ENCODE measurements around the gene MPPED1. TPM values are rescaled to one million over a fixed set of nuclear protein-coding genes. Genes with fewer than 3 reads are reported as not detected.

Gene MPPED1
- total and polyA plus RNA-seq, 2 donors (not counting 1 experiment from before 2014, with no cell fraction given) = 0.13 TPM; not detected in 1

DNA sequence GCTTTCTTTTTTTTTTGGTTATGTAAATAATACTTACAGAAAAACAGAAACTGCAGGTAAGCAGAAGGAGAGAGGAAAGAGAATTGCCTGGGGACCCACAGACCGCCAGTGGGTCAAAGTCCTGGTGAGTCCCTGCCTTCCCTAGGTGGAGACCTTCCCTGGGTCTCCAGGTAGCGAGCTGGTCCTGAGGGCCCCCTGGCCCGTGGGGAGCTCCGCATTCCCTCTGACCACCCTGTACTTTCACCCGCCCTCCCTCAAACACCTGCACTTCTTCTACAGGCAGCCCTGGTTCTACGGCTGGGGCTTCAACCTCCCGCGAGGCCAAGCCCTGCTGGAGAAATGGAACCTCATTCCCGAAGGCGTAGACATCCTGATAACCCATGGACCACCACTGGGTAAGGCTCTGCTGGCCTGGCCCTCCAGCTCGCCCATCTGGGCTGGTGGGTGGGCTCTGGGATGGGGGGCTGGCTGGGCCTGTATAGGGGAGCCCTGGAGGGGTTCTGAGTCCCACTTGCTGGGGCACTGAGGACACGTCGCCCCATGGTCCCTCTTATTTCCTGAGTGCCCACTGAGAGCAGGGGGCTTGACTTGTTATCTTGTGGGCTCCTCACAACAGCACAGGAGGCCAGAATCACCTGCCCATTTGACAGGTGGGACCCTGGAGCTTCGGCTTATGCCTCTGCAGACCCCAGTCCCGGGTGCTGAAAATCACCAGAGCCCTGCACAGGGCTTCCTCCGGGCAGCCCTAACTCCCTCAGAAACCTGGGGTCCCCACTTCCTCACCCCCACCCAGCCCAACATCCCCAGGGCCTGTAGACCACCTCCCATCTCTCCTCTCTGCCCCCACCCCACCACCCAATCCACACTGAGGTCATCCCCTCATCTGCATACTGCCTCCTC is 86.4 kb downstream of the MPPED1 start:
- no peak overlapping the region for H3K4me3 Mint-ChIP-seq
- no peaks in the 10 kb centered on the region for H3K4me1 ChIP-seq (ENCODE audit: control insufficient read depth in 2 of 2, insufficient read depth in 2 of 2, low read length in 2 of 2)
- no peak overlapping the region for H3K27ac Mint-ChIP-seq
- peaks cover 0 to 13% (median 0%) of the 10 kb centered on the region in 3 donors for H3K9me3 ChIP-seq (ENCODE audit: control extremely low read depth in 1 of 3, control insufficient read depth in 2 of 3, insufficient read depth in 1 of 3, low read length in 2 of 3)
- no peaks in the 10 kb centered on the region for H3K9me3 Mint-ChIP-seq (ENCODE audit: insufficient read depth)
- WGBS (ENCODE audit: insufficient coverage) = 92% methylated on average over 15 of the region's 16 CpGs
- H4K20me1 ChIP-seq (ENCODE audit: control insufficient read depth, insufficient read depth, low read length, poor library complexity, severe bottlenecking) = no peaks in the 10 kb centered on the region
- ChIA-PET CTCF (no interaction called here), POLR2A (interaction anchor here (0.7 kb wide), 1 partner anchor 100 kb away, joined by 20 read pairs; no protein-coding TSS in a partner anchor)
- no peaks in the 10 kb centered on the region for H3K4me1 Mint-ChIP-seq
- H3K9ac ChIP-seq (ENCODE audit: low read length) = no peak overlapping the region
- H3K27ac ChIP-seq (ENCODE audit: low read length in 2 of 2) = no peak overlapping the region
- H2AFZ ChIP-seq (ENCODE audit: insufficient read depth, low read depth, low read length, poor library complexity, severe bottlenecking) = no peak overlapping the region
- no peak for ATAC-seq (ENCODE audit: low read depth)
- no peaks in the 10 kb centered on the region for H3K27me3 ChIP-seq (replicated peaks in 1 of 4; ENCODE audit: control extremely low read depth in 1 of 4, control insufficient read depth in 3 of 4, insufficient read depth in 4 of 4, low read length in 3 of 4)
- DNase-seq = no peak
- H3K79me2 ChIP-seq (ENCODE audit: control insufficient read depth, insufficient read depth, low read length) = no peaks in the 10 kb centered on the region
- H3K27me3 Mint-ChIP-seq = no peaks in the 10 kb centered on the region
- TF ChIP-seq EZH2 (IDR thresholded peaks at IDR 0.05; ENCODE audit: borderline replicate concordance, insufficient read depth, low read depth, low read length, poor library complexity, severe bottlenecking) = no peak
- TF ChIP-seq, protein P1, sequence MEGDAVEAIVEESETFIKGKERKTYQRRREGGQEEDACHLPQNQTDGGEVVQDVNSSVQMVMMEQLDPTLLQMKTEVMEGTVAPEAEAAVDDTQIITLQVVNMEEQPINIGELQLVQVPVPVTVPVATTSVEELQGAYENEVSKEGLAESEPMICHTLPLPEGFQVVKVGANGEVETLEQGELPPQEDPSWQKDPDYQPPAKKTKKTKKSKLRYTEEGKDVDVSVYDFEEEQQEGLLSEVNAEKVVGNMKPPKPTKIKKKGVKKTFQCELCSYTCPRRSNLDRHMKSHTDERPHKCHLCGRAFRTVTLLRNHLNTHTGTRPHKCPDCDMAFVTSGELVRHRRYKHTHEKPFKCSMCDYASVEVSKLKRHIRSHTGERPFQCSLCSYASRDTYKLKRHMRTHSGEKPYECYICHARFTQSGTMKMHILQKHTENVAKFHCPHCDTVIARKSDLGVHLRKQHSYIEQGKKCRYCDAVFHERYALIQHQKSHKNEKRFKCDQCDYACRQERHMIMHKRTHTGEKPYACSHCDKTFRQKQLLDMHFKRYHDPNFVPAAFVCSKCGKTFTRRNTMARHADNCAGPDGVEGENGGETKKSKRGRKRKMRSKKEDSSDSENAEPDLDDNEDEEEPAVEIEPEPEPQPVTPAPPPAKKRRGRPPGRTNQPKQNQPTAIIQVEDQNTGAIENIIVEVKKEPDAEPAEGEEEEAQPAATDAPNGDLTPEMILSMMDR (IDR thresholded peaks at IDR 0.05) = no peak
- H3K36me3 ChIP-seq (replicated peaks in 1 of 2; ENCODE audit: control extremely low read depth in 1 of 2, control insufficient read depth in 1 of 2, extremely low read depth in 1 of 2, insufficient read depth in 2 of 2, low read length in 1 of 2) = no peaks in the 10 kb centered on the region
- intact Hi-C loops (cut with micrococcal nuclease) = no loop called here
- no peak overlapping the region for H3K4me2 ChIP-seq (replicated peaks; ENCODE audit: low read depth, low read length, poor library complexity, severe bottlenecking)
- H3K4me3 ChIP-seq (ENCODE audit: control extremely low read depth in 1 of 5, extremely low read depth in 1 of 5, insufficient read depth in 1 of 5, low read depth in 2 of 5, low read length in 4 of 5) = no peak overlapping the region

DNA sequence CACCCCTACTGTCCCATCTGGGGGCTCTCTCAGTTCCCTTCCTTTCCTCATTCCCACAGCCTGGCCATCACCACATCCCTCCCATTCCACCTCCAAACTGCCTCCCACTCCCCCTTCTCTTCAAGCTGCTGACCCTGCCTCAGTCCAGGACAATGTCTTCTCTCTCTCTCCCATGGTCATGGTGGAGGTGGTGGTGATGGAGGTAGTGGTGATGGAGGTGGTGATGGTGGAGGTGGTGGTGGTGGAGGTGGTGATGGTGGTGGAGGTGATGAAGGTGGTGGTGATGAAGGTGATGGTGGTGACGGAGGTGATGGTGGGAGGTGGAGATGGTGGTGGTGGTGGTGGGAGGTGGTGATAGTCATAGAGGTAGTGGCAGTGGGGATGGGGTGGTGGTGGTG is 87.0 kb downstream of the MPPED1 start:
- no peaks in the 10 kb centered on the region for H3K9me3 Mint-ChIP-seq (ENCODE audit: insufficient read depth)
- H3K79me2 ChIP-seq (ENCODE audit: control insufficient read depth, insufficient read depth, low read length) = no peaks in the 10 kb centered on the region
- ATAC-seq (ENCODE audit: low read depth) = no peak

More for the DNA sequence above, 87.0 kb downstream of the MPPED1 start:
- CTCF ChIA-PET = no interaction called here
- POLR2A ChIA-PET = interaction anchor here (0.7 kb wide), 1 partner anchor 99 kb away, joined by 20 read pairs; no protein-coding TSS in a partner anchor
- no peak overlapping the region for H3K4me3 ChIP-seq (ENCODE audit: control extremely low read depth in 1 of 5, extremely low read depth in 1 of 5, insufficient read depth in 1 of 5, low read depth in 2 of 5, low read length in 4 of 5)
- Mint-ChIP-seq H3K27me3 (no peaks in the 10 kb centered on the region), H3K27ac (no peak overlapping the region), H3K4me3 (no peak overlapping the region), H3K4me1 (no peaks in the 10 kb centered on the region)
- H2AFZ ChIP-seq (ENCODE audit: insufficient read depth, low read depth, low read length, poor library complexity, severe bottlenecking) = no peak overlapping the region
- intact Hi-C loops (cut with micrococcal nuclease) = no loop called here
- H3K27me3 ChIP-seq (replicated peaks in 1 of 4; ENCODE audit: control extremely low read depth in 1 of 4, control insufficient read depth in 3 of 4, insufficient read depth in 4 of 4, low read length in 3 of 4) = no peaks in the 10 kb centered on the region
- TF ChIP-seq, protein P1 (IDR thresholded peaks at IDR 0.05) = no peak
- no peak for TF ChIP-seq EZH2 (IDR thresholded peaks at IDR 0.05; ENCODE audit: borderline replicate concordance, insufficient read depth, low read depth, low read length, poor library complexity, severe bottlenecking)
- H3K36me3 ChIP-seq (replicated peaks in 1 of 2; ENCODE audit: control extremely low read depth in 1 of 2, control insufficient read depth in 1 of 2, extremely low read depth in 1 of 2, insufficient read depth in 2 of 2, low read length in 1 of 2) = no peaks in the 10 kb centered on the region
- peaks cover 0 to 11% (median 0%) of the 10 kb centered on the region in 3 donors for H3K9me3 ChIP-seq (ENCODE audit: control extremely low read depth in 1 of 3, control insufficient read depth in 2 of 3, insufficient read depth in 1 of 3, low read length in 2 of 3)
- no peak for DNase-seq
- no peak overlapping the region for H3K4me2 ChIP-seq (replicated peaks; ENCODE audit: low read depth, low read length, poor library complexity, severe bottlenecking)
- WGBS (ENCODE audit: insufficient coverage) = 100% methylated on average over 1 of the region's 1 CpG
- no peaks in the 10 kb centered on the region for H3K4me1 ChIP-seq (ENCODE audit: control insufficient read depth in 2 of 2, insufficient read depth in 2 of 2, low read length in 2 of 2)
- H3K27ac ChIP-seq (ENCODE audit: low read length in 2 of 2) = no peak overlapping the region
- H4K20me1 ChIP-seq (ENCODE audit: control insufficient read depth, insufficient read depth, low read length, poor library complexity, severe bottlenecking) = no peaks in the 10 kb centered on the region
- H3K9ac ChIP-seq (ENCODE audit: low read length) = no peak overlapping the region

All from B cell (primary cell).